ENCODE results near the gene KMO. TPM values are rescaled to one million over a fixed set of nuclear protein-coding genes. Genes with fewer than 3 reads are reported as not detected.

The KMO gene
- total and polyA plus RNA-seq, 2 of the 4 experiments (the other 2 are of a cell fraction) = not detected

- TF ChIP-seq CTCF (conservative IDR thresholded peaks at IDR 0.05; ENCODE audit: low read depth, low read length) (no peak), NFE2L2 (IDR thresholded peaks at IDR 0.05; ENCODE audit: low read depth, low read length) (no peak), FOS (IDR thresholded peaks at IDR 0.05; ENCODE audit: low read depth, low read length) (no peak), MXI1 (IDR thresholded peaks at IDR 0.05; ENCODE audit: borderline replicate concordance, low read depth, low read length) (no peak), CEBPB (IDR thresholded peaks at IDR 0.05; ENCODE audit: low read depth, low read length) (no peak), SMC3 (IDR thresholded peaks at IDR 0.05; ENCODE audit: low read depth, low read length) (no peak)
These were observed 85.2 kb downstream of the KMO start (continued) for GRCh38 chr1:241617426-241617825.

Data from IMR-90 (cell line).